DND-41 (cell line): ENCODE data around the gene FAM120A.

Source experiments
- ATAC-seq: fragments of 200-7000 bp; cut with Tn5 transposase; 3 replicates; pipeline ENCODE4 v1.9.1; 2021; ENCODE audit warnings: low read depth; ENCODE audit not compliant: insufficient read depth
- DNase-seq: peaks from one replicate; pipeline ENCODE4 v3.0.0-alpha.2; 2020
- H2AFZ ChIP-seq: 2 replicates; pipeline ENCODE4 v1.6.0; 2012; ENCODE audit warnings: low read depth, low read length
- H3K27ac ChIP-seq: 2 replicates; pipeline ENCODE4 v1.5.1; 2012; ENCODE audit warnings: low read length, inconsistent platforms
- H3K27me3 ChIP-seq: fragments of 200-600 bp; sonication (generic); 2 replicates; pipeline ENCODE4 v1.6.0; 2012; ENCODE audit warnings: low read length, mild to moderate bottlenecking, inconsistent platforms; ENCODE audit not compliant: insufficient read depth, poor library complexity
- H3K36me3 ChIP-seq: 2 replicates; pipeline ENCODE4 v1.5.1; 2012; ENCODE audit warnings: low read length, inconsistent platforms; ENCODE audit not compliant: insufficient read depth
- H3K4me1 ChIP-seq: 2 replicates; pipeline ENCODE4 v1.5.1; 2012; ENCODE audit warnings: mild to moderate bottlenecking, low read length; ENCODE audit not compliant: insufficient read depth
- H3K4me2 ChIP-seq: 2 replicates; pipeline ENCODE4 v1.6.0; 2012; ENCODE audit warnings: mild to moderate bottlenecking, moderate library complexity, low read length, inconsistent platforms; ENCODE audit not compliant: insufficient read depth
- H3K4me3 ChIP-seq, 2 experiments: fragments of 200-600 bp in 1 of 2; shearing (Covaris generic) in 1 of 2; 2 replicates each; pipeline ENCODE4 v1.5.1; 2012 to 2016; ENCODE audit warnings: inconsistent platforms in 2 of 2, low read length in 2 of 2, mild to moderate bottlenecking in 2 of 2, low read depth in 1 of 2, moderate library complexity in 1 of 2
- H3K79me2 ChIP-seq: 2 replicates; pipeline ENCODE4 v1.6.0; 2012; ENCODE audit warnings: low read length, inconsistent platforms; ENCODE audit not compliant: insufficient read depth
- H3K9ac ChIP-seq: 2 replicates; pipeline ENCODE4 v1.6.0; 2012; ENCODE audit warnings: low read depth, mild to moderate bottlenecking, inconsistent platforms, low read length, moderate library complexity
- H3K9me3 ChIP-seq: 2 replicates; pipeline ENCODE4 v1.5.1; 2012; ENCODE audit warnings: low read length, moderate library complexity, mild to moderate bottlenecking, inconsistent platforms; ENCODE audit not compliant: insufficient read depth, severe bottlenecking
- H4K20me1 ChIP-seq: 2 replicates; pipeline ENCODE4 v1.6.0; 2012; ENCODE audit warnings: low read length; ENCODE audit not compliant: insufficient read depth
- EZH2 ChIP-seq: IDR thresholded peaks from 3 replicates; pipeline ENCODE4 v1.6.1; 2012; ENCODE audit warnings: borderline replicate concordance, low read depth, mild to moderate bottlenecking, moderate library complexity, low read length, inconsistent platforms; ENCODE audit not compliant: severe bottlenecking
- TF ChIP-seq, protein P1 (sequence below): IDR thresholded peaks from 2 replicates; pipeline ENCODE4 v1.5.1; 2012; ENCODE audit warnings: borderline replicate concordance, low read length, moderate library complexity, mild to moderate bottlenecking; ENCODE audit not compliant: poor library complexity, severe bottlenecking; ENCODE audit errors: extremely low read depth

The FAM120A gene

GRCh38 chr9:93463638-93464248 lies 12.3 kb downstream of the FAM120A start:
- H3K27ac ChIP-seq = peak overlapping the region; percentile 93
- peak; percentile 33 for DNase-seq
- ATAC-seq = peak; percentile 78
- H3K27me3 ChIP-seq = no peaks in the 10 kb centered on the region
- peak overlapping the region; percentile 62 for H3K9ac ChIP-seq
- H2AFZ ChIP-seq = 0 out of 2 replicates have a peak overlapping the region, but pooled peaks have one; percentile 15
- H4K20me1 ChIP-seq = peaks cover 21% of the 10 kb centered on the region; the same call in 1 of the 2 replicates
- peak overlapping the region; percentile 2 to 50; a peak in 3 of 4 replicates for H3K4me3 ChIP-seq
- 0 out of 2 replicates have a peak, but pooled peaks cover 3% of the 10 kb centered on the region for H3K36me3 ChIP-seq
- no peaks in the 10 kb centered on the region for H3K9me3 ChIP-seq
- peak overlapping the region; percentile 72 for H3K4me2 ChIP-seq
- no peak for TF ChIP-seq EZH2
- TF ChIP-seq, protein P1, sequence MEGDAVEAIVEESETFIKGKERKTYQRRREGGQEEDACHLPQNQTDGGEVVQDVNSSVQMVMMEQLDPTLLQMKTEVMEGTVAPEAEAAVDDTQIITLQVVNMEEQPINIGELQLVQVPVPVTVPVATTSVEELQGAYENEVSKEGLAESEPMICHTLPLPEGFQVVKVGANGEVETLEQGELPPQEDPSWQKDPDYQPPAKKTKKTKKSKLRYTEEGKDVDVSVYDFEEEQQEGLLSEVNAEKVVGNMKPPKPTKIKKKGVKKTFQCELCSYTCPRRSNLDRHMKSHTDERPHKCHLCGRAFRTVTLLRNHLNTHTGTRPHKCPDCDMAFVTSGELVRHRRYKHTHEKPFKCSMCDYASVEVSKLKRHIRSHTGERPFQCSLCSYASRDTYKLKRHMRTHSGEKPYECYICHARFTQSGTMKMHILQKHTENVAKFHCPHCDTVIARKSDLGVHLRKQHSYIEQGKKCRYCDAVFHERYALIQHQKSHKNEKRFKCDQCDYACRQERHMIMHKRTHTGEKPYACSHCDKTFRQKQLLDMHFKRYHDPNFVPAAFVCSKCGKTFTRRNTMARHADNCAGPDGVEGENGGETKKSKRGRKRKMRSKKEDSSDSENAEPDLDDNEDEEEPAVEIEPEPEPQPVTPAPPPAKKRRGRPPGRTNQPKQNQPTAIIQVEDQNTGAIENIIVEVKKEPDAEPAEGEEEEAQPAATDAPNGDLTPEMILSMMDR = no peak
- H3K4me1 ChIP-seq = peaks cover 90% of the 10 kb centered on the region
- H3K79me2 ChIP-seq = peaks cover 98% of the 10 kb centered on the region

- Histone ChIP-seq H3K79me2 (peaks cover 98% of the 10 kb centered on the region), H3K9me3 (no peaks in the 10 kb centered on the region), H3K36me3 (0 out of 2 replicates have a peak, but pooled peaks cover 4% of the 10 kb centered on the region), H3K4me3 (peak overlapping the region; percentile 2 to 50; a peak in 3 of 4 replicates), H4K20me1 (peaks cover 21% of the 10 kb centered on the region; the same call in 1 of the 2 replicates), H3K9ac (peak overlapping the region; percentile 62), H3K27me3 (no peaks in the 10 kb centered on the region), H3K4me1 (peaks cover 88% of the 10 kb centered on the region), H3K4me2 (peak overlapping the region; percentile 72), H2AFZ (peak overlapping the region; percentile 47; the same call in 1 of the 2 replicates), H3K27ac (peak overlapping the region; percentile 93)
- TF ChIP-seq EZH2 = no peak
- TF ChIP-seq, protein P1 = no peak
- ATAC-seq (0 out of 3 replicates have a peak, but pooled peaks have one; percentile 13), DNase-seq (no peak)
These were observed 12.9 kb downstream of the FAM120A start for GRCh38 chr9:93464395-93464794.

- H3K36me3 ChIP-seq = 0 out of 2 replicates have a peak, but pooled peaks cover 4% of the 10 kb centered on the region
- H3K9ac ChIP-seq = peak overlapping the region; percentile 62
- H4K20me1 ChIP-seq = peaks cover 17% of the 10 kb centered on the region; the same call in 1 of the 2 replicates
- peak overlapping the region; percentile 6; the same call in 1 of the 2 replicates for H2AFZ ChIP-seq
- peak overlapping the region; percentile 93 for H3K27ac ChIP-seq
- DNase-seq (no peak), ATAC-seq (peak; percentile 35; the same call in 1 of the 3 replicates)
- H3K79me2 ChIP-seq = peaks cover 98% of the 10 kb centered on the region
- peak overlapping the region in 1 of 2 experiments; percentile 50; a peak in 2 of 4 replicates for H3K4me3 ChIP-seq
- no peaks in the 10 kb centered on the region for H3K27me3 ChIP-seq
- TF ChIP-seq, protein P1 = peak; percentile 33
- TF ChIP-seq EZH2 = no peak
- H3K9me3 ChIP-seq = no peaks in the 10 kb centered on the region
- H3K4me2 ChIP-seq = peak overlapping the region; percentile 72
- H3K4me1 ChIP-seq = peaks cover 83% of the 10 kb centered on the region
These were observed 13.4 kb downstream of the FAM120A start for GRCh38 chr9:93464876-93465275.
